Loucy (cell line): ENCODE results near the gene TRAPPC1.

Source experiments
- H2AFZ ChIP-seq: fragments of 200-600 bp; sonication (generic); 2 replicates; pipeline ENCODE4 v1.6.0; 2016; ENCODE audit warnings: antibody characterized with exemption, mild to moderate bottlenecking, low read length, moderate library complexity
- H3F3A ChIP-seq: fragments of 200-600 bp; 2 replicates; pipeline ENCODE4 v1.6.0; 2016; ENCODE audit warnings: antibody characterized with exemption, low read depth, mild to moderate bottlenecking
- H3K27me3 ChIP-seq: fragments of 200-600 bp; sonication (generic); 2 replicates; pipeline ENCODE4 v1.6.1; 2014; ENCODE audit warnings: low read length, mild to moderate bottlenecking; ENCODE audit not compliant: insufficient read depth, poor library complexity, severe bottlenecking
- H3K36me3 ChIP-seq: fragments of 200-600 bp; sonication (generic); 2 replicates; pipeline ENCODE4 v1.6.1; 2016; ENCODE audit warnings: low read length; ENCODE audit not compliant: insufficient read depth
- H3K4me1 ChIP-seq: fragments of 200-600 bp; sonication (generic); 2 replicates; pipeline ENCODE4 v1.5.1; 2014; ENCODE audit warnings: low read length, mild to moderate bottlenecking; ENCODE audit not compliant: insufficient read depth, poor library complexity, severe bottlenecking
- H3K4me2 ChIP-seq: fragments of 200-600 bp; sonication (generic); 2 replicates; pipeline ENCODE4 v1.6.0; 2014; ENCODE audit warnings: antibody characterized with exemption, low read length, low read depth, mild to moderate bottlenecking; ENCODE audit not compliant: poor library complexity, severe bottlenecking
- H3K4me3 ChIP-seq: fragments of 200-600 bp; sonication (generic); 2 replicates; pipeline ENCODE4 v1.5.1; 2014; ENCODE audit warnings: low read length, mild to moderate bottlenecking, mixed read lengths; ENCODE audit not compliant: poor library complexity, severe bottlenecking
- H3K79me2 ChIP-seq: fragments of 200-600 bp; sonication (generic); 2 replicates; pipeline ENCODE4 v1.6.1; 2014; ENCODE audit warnings: low read length; ENCODE audit not compliant: insufficient read depth
- H3K9ac ChIP-seq: fragments of 200-600 bp; sonication (generic); 2 replicates; pipeline ENCODE4 v1.6.0; 2014; ENCODE audit warnings: mild to moderate bottlenecking, low read depth, low read length, moderate library complexity; ENCODE audit not compliant: poor library complexity, severe bottlenecking
- H3K9me2 ChIP-seq: fragments of 200-600 bp; sonication (generic); replicated peaks from 2 replicates; pipeline ENCODE4 v1.6.1; 2016; ENCODE audit warnings: low read depth, low read length, mixed read lengths
- H3K9me3 ChIP-seq: fragments of 200-600 bp; sonication (generic); 2 replicates; pipeline ENCODE4 v1.6.1; 2014; ENCODE audit warnings: mild to moderate bottlenecking, antibody characterized with exemption, low read length, low read depth; ENCODE audit not compliant: insufficient read depth
- H4K20me1 ChIP-seq: fragments of 200-600 bp; sonication (generic); 2 replicates; pipeline ENCODE4 v1.6.0; 2014; ENCODE audit warnings: antibody characterized with exemption, low read length, mild to moderate bottlenecking; ENCODE audit not compliant: insufficient read depth, poor library complexity, severe bottlenecking
- EZH2phosphoT487 ChIP-seq: fragments of 200-600 bp; IDR thresholded peaks from 2 replicates; pipeline ENCODE4 v1.6.1; 2018; ENCODE audit warnings: antibody characterized with exemption, mild to moderate bottlenecking, moderate library complexity, borderline replicate concordance
- TF ChIP-seq, protein P1 (sequence below): fragments of 200-600 bp; sonication (generic); conservative IDR thresholded peaks from 2 replicates; pipeline ENCODE4 v1.5.1; 2014; ENCODE audit warnings: mild to moderate bottlenecking, antibody characterized with exemption, low read length

TRAPPC1 gene

DNA sequence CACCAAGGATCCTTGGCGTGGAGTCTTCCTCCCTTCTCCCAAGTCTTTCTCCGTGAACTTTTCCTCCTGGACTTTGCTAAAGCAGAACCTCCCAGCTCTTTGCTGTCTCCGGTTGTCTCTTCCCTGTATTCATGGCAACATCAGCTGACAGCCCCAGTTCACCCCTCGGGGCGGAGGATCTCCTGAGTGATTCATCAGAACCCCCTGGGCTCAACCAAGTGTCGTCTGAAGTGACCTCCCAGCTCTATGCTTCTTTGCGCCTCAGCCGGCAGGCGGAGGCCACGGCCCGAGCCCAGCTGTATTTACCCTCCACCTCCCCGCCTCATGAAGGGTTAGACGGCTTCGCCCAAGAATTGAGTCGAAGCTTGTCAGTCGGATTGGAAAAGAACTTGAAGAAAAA, 1.2 kb upstream of the TRAPPC1 start:
- H3K9me2 ChIP-seq = no peaks in the 10 kb centered on the region
- H3K79me2 ChIP-seq = peaks cover 63% of the 10 kb centered on the region
- H3K4me1 ChIP-seq = peaks cover 40% of the 10 kb centered on the region
- no peaks in the 10 kb centered on the region for H3K27me3 ChIP-seq
- TF ChIP-seq EZH2phosphoT487 = no peak
- TF ChIP-seq, protein P1, sequence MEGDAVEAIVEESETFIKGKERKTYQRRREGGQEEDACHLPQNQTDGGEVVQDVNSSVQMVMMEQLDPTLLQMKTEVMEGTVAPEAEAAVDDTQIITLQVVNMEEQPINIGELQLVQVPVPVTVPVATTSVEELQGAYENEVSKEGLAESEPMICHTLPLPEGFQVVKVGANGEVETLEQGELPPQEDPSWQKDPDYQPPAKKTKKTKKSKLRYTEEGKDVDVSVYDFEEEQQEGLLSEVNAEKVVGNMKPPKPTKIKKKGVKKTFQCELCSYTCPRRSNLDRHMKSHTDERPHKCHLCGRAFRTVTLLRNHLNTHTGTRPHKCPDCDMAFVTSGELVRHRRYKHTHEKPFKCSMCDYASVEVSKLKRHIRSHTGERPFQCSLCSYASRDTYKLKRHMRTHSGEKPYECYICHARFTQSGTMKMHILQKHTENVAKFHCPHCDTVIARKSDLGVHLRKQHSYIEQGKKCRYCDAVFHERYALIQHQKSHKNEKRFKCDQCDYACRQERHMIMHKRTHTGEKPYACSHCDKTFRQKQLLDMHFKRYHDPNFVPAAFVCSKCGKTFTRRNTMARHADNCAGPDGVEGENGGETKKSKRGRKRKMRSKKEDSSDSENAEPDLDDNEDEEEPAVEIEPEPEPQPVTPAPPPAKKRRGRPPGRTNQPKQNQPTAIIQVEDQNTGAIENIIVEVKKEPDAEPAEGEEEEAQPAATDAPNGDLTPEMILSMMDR = peak; percentile 38
- peaks cover 22% of the 10 kb centered on the region for H4K20me1 ChIP-seq
- peak overlapping the region; percentile 93 for H3K9ac ChIP-seq
- H3K4me2 ChIP-seq = peak overlapping the region; percentile 96
- H3F3A ChIP-seq = no peaks in the 10 kb centered on the region
- H3K4me3 ChIP-seq = peak overlapping the region; percentile 86
- H2AFZ ChIP-seq = no peak overlapping the region
- peaks cover 7% of the 10 kb centered on the region; the same call in 1 of the 2 replicates for H3K36me3 ChIP-seq
- no peaks in the 10 kb centered on the region for H3K9me3 ChIP-seq

DNA sequence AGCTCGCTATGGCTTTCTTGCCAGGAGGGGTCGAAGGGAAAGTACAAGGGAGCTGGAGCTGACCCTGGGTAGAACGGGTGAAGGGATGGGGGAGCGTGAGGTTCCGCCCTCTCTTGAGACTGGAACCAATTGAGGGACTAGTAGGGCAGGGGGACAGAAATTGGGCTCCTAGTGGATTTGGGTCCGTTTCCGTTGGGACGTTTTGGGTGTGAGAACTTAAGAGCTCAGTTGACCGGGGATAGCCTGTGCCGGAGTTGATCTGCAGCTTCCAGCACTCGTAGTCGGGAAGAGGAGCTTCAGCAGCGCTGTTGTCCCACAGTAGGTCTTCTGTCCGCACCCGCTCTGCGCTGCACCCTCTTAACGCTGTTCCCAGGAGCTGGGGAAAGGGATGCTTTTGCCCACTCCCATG, 741 bp upstream of the TRAPPC1 start:
- no peaks in the 10 kb centered on the region for H3K9me3 ChIP-seq
- H3K36me3 ChIP-seq = peaks cover 7% of the 10 kb centered on the region; the same call in 1 of the 2 replicates
- peak overlapping the region; percentile 93 for H3K9ac ChIP-seq
- no peak for TF ChIP-seq EZH2phosphoT487
- TF ChIP-seq, protein P1 = no peak
- no peaks in the 10 kb centered on the region for H3K27me3 ChIP-seq
- H3K79me2 ChIP-seq = peaks cover 63% of the 10 kb centered on the region
- H3K4me2 ChIP-seq = peak overlapping the region; percentile 96
- H4K20me1 ChIP-seq = peaks cover 22% of the 10 kb centered on the region
- H3F3A ChIP-seq = no peaks in the 10 kb centered on the region
- H3K9me2 ChIP-seq = no peaks in the 10 kb centered on the region
- H3K4me1 ChIP-seq = peaks cover 40% of the 10 kb centered on the region
- peak overlapping the region; percentile 86 for H3K4me3 ChIP-seq
- peak overlapping the region; percentile 82 for H2AFZ ChIP-seq

DNA sequence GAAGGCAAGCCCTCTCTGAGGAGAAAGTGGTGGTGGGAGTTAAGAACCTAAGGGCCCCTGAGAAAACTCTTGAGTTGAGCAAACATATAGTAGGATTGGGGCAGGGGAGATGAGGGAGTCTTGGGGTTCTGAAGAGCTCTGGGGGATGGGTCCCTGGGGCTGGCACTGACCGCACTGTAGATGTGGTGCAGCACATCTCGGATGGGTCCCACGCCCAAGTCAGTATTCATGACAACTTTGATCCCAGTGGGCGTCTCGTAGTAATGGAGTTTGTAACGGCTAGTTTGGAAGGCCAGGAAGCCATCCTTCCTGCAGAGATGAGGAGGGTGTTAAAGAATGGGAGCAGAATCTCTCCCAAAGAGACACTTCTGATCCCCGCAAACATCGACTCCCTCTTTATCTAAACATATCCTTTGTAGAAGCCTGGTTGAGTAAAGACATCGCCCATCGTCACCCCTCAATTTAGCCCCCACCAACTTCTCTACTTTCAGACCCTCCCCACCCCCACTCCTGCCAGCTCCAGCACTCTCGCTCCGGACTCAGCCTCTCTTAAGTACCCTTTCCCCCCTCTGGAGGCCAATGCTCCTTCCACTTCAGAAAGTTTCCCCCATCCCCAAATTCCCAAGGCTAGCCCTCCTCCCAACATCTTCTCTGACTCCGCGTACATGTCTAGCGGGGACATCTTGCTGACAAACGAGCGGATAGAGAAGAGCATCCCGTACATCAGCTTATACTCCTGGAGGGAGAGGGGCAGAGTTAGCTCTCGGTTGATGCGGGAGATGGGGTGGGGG, 710 bp downstream of the TRAPPC1 start:
- Histone ChIP-seq H2AFZ (peak overlapping the region; percentile 79), H3K4me1 (peaks cover 37% of the 10 kb centered on the region), H3F3A (no peaks in the 10 kb centered on the region), H3K9me2 (no peaks in the 10 kb centered on the region), H3K27me3 (no peaks in the 10 kb centered on the region), H3K4me3 (peak overlapping the region; percentile 86), H3K79me2 (peaks cover 53% of the 10 kb centered on the region), H3K36me3 (no peaks in the 10 kb centered on the region), H3K9ac (peak overlapping the region; percentile 93), H3K9me3 (no peaks in the 10 kb centered on the region), H3K4me2 (peak overlapping the region; percentile 94), H4K20me1 (peaks cover 22% of the 10 kb centered on the region)
- TF ChIP-seq, protein P1 = no peak
- no peak for TF ChIP-seq EZH2phosphoT487
